Activated gamma-delta T cell treated with Interleukin-2 at 50 U/mL for 16 hours (primary cell): ENCODE measurements around the gene BCAN.
"Not testable (repeated sequence)": the region's sequence is repeated elsewhere in the genome, so short reads cannot be mapped to it uniquely, and the experiment has no call there.

Experiments
- DNase-seq: peaks from one replicate; pipeline ENCODE4 v3.0.0-alpha.2; 2020

Gene BCAN

GRCh38 chr1:156641761-156642264 is at the start of gene BCAN:
Gene BCAN, plus strand, starts transcription at chr1:156642117. Its CDS starts 3,938 bp downstream, at chr1:156646055.
- no peak for DNase-seq

- no peak for DNase-seq
Measured at GRCh38 chr1:156592158-156592909, 49.6 kb upstream of the BCAN start.

- DNase-seq: no peak
Measured at GRCh38 chr1:156592910-156593660, 48.8 kb upstream of the BCAN start.

GRCh38 chr1:156593661-156593989 is 48.3 kb upstream of the BCAN start:
- DNase-seq: no peak

- DNase-seq: no peak
Measured at GRCh38 chr1:156594190-156594589, 47.7 kb upstream of the BCAN start.

GRCh38 chr1:156595016-156595415 is 46.9 kb upstream of the BCAN start:
- DNase-seq: no peak

GRCh38 chr1:156596426-156596825 is 45.5 kb upstream of the BCAN start:
- no peak for DNase-seq

GRCh38 chr1:156598125-156598524 is 43.8 kb upstream of the BCAN start:
- no peak for DNase-seq

- DNase-seq: no peak
Measured at GRCh38 chr1:156598731-156599432, 43.0 kb upstream of the BCAN start.

GRCh38 chr1:156599811-156600210 is 42.1 kb upstream of the BCAN start:
- DNase-seq: no peak

- no peak for DNase-seq
Measured at GRCh38 chr1:156600733-156601121, 41.2 kb upstream of the BCAN start.

- DNase-seq: peak; percentile 66
Measured at GRCh38 chr1:156601122-156601830, 40.6 kb upstream of the BCAN start, which contains the start of gene GPATCH4. Gene GPATCH4, minus strand, starts transcription at chr1:156601479.

- DNase-seq: no peak
Measured at GRCh38 chr1:156601892-156602291, 40.0 kb upstream of the BCAN start.

GRCh38 chr1:156602557-156602993 is 39.3 kb upstream of the BCAN start:
- no peak for DNase-seq

- DNase-seq: not testable (repeated sequence)
Measured at GRCh38 chr1:156607344-156607743, 34.6 kb upstream of the BCAN start.

GRCh38 chr1:156608036-156608674 is 33.8 kb upstream of the BCAN start:
- DNase-seq: peak; percentile 67

GRCh38 chr1:156608981-156609380 is 32.9 kb upstream of the BCAN start:
- peak; percentile 62 for DNase-seq

- not testable (repeated sequence) for DNase-seq
Measured at GRCh38 chr1:156610072-156610471, 31.8 kb upstream of the BCAN start.

GRCh38 chr1:156612666-156613065 is 29.3 kb upstream of the BCAN start:
- DNase-seq: no peak

GRCh38 chr1:156615946-156616345 is 26.0 kb upstream of the BCAN start:
- no peak for DNase-seq

GRCh38 chr1:156616463-156616862 is 25.5 kb upstream of the BCAN start:
- DNase-seq: no peak
